Cardiac muscle cell (in vitro differentiated cells and primary cell): ENCODE results near the gene EFTUD2. TPM values are rescaled to one million over a fixed set of nuclear protein-coding genes. Genes with fewer than 3 reads are reported as not detected.

Experiments used
- DNase-seq, 2 donors: peaks; one replicate each; pipeline versions ENCODE4 v3.0.0 to v3.0.0-alpha.2; 2010 to 2017; ENCODE audit warnings: low read depth in 1 of 2, low spot score in 1 of 2
- H3K27ac ChIP-seq: fragments of 200-600 bp; sonication (generic); 2 replicates; pipeline ENCODE4 v1.5.1; 2016
- H3K27me3 ChIP-seq: fragments of 200-600 bp; sonication (generic); 2 replicates; pipeline ENCODE4 v1.6.0; 2016; ENCODE audit warnings: control low read depth
- H3K36me3 ChIP-seq: fragments of 200-600 bp; sonication (generic); 2 replicates; pipeline ENCODE4 v1.5.1; 2016; ENCODE audit warnings: control low read depth
- H3K4me1 ChIP-seq: fragments of 200-600 bp; sonication (generic); 2 replicates; pipeline ENCODE4 v1.8.1; 2017; ENCODE audit warnings: low read depth, mild to moderate bottlenecking, mixed run types
- H3K4me3 ChIP-seq: fragments of 200-600 bp; sonication (generic); 2 replicates; pipeline ENCODE4 v1.5.1; 2016; ENCODE audit warnings: mild to moderate bottlenecking
- H3K9me3 ChIP-seq: fragments of 200-600 bp; sonication (generic); 2 replicates; pipeline ENCODE4 v1.5.1; 2017; ENCODE audit warnings: low read depth, mild to moderate bottlenecking, control low read depth
- polyA plus RNA-seq: library from polyadenylated mRNA; unstranded; fragments of >200 nt; fragmentation: Nextera tagmentation; extraction: Ambion mirVana; gene quantifications from 2 replicates; pipeline ENCODE4 v1.2.1, GENCODE V29; 2016
- total RNA-seq: library from RNA; depleted of rRNA; stranded (reverse); fragments of >200 nt; gene quantifications from 2 replicates; pipeline ENCODE4 v1.2.3, GENCODE V29; 2016
- TF ChIP-seq, protein P1 (sequence below): IDR thresholded peaks from 2 replicates; pipeline ENCODE4 v1.5.1; 2012; ENCODE audit warnings: low read depth, mild to moderate bottlenecking, low read length

Gene EFTUD2
- total and polyA plus RNA-seq, 2 experiments from 2014 or later = 105 to 151 TPM

DNA sequence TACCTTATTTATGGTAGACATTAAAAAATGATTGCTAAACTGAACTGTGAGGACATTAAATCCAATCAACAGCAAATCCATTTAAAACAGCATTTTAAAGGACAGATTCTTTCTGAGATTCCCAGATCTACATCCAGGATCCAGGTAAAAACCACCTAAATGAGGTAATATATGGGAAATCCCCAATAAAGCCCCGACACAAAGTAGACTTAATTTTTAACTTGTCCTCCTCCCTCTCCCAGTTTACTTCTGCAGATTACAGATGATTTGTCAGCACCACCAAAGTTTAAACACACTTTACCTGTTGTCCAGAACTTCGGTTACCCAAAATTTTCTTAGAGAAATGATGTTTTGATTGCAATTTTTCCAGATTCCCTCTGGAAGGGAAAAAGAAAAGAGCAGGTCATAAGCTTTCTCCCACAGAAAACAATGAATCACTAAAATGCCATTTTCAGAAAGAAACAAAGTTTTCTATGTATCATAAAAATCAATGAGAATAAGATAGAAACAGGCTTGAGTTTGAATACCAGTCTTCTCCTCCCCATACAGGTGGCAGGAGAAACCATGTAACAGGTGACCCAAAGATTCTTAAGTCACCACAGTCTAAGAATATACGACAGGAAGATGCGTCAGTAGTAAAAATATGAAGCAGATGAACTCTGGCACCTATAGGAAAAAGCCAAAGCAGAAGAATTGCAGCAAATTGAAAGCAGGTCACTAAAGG lies 92.0 kb downstream of the EFTUD2 start:
- H3K27me3 ChIP-seq = no peaks in the 10 kb centered on the region
- TF ChIP-seq, protein P1, sequence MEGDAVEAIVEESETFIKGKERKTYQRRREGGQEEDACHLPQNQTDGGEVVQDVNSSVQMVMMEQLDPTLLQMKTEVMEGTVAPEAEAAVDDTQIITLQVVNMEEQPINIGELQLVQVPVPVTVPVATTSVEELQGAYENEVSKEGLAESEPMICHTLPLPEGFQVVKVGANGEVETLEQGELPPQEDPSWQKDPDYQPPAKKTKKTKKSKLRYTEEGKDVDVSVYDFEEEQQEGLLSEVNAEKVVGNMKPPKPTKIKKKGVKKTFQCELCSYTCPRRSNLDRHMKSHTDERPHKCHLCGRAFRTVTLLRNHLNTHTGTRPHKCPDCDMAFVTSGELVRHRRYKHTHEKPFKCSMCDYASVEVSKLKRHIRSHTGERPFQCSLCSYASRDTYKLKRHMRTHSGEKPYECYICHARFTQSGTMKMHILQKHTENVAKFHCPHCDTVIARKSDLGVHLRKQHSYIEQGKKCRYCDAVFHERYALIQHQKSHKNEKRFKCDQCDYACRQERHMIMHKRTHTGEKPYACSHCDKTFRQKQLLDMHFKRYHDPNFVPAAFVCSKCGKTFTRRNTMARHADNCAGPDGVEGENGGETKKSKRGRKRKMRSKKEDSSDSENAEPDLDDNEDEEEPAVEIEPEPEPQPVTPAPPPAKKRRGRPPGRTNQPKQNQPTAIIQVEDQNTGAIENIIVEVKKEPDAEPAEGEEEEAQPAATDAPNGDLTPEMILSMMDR = no peak
- H3K27ac ChIP-seq = peak overlapping the region; percentile 28

DNA sequence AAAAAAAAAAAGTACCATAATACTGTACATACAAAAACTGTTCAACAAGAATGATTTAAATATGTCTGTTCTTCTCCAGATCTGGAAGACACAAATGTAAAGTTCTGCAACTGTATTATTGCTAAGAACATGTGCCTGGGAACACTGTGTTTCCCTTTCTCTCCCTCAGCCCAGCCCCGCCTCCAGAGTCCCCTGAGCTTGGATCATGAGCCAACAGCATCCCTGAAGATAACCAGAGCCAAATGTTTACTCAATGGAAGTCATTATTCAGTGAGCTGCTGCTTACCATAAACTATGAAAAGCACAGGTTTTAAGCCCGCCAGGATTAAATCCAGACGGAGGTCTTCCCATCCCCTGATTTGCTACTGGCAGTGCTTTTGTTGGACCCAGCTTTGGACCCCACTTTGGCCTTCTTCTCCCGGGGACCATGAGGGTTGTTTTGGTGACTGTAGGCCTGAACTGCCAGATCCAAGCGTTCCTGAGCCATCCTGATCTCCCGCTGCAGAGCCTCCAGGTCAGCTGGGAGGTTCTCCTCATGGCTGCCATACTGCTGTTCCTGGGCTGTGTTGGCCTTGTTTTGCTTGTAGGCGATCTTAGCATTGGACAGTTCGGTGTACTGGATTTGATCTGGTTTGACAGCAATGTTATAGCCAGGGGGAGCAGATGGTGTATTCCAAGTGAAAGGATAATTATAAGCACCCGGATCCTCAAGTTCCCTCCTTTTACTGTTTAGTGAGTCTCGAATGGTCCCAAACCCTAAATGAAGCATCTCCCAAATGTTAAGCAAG lies 94.7 kb downstream of the EFTUD2 start:
- Histone ChIP-seq H3K27me3 (no peaks in the 10 kb centered on the region), H3K36me3 (peaks cover 27% of the 10 kb centered on the region), H3K9me3 (no peaks in the 10 kb centered on the region), H3K27ac (no peak overlapping the region), H3K4me3 (no peak overlapping the region), H3K4me1 (peaks cover 19% of the 10 kb centered on the region)
- TF ChIP-seq, protein P1 = no peak
- peak in 1 of 2 donors; percentile 49 for DNase-seq

More for the DNA sequence above, 92.0 kb downstream of the EFTUD2 start:
- Histone ChIP-seq H3K4me1 (peaks cover 9% of the 10 kb centered on the region), H3K36me3 (peaks cover 20% of the 10 kb centered on the region), H3K4me3 (no peak overlapping the region), H3K9me3 (no peaks in the 10 kb centered on the region)
- no peak for DNase-seq

GRCh38 chr17:44801880-44802279 lies 97.4 kb downstream of the EFTUD2 start:
- Histone ChIP-seq H3K27me3 (no peaks in the 10 kb centered on the region), H3K4me3 (no peak overlapping the region), H3K36me3 (peaks cover 27% of the 10 kb centered on the region), H3K27ac (peak overlapping the region; percentile 81), H3K4me1 (peaks cover 31% of the 10 kb centered on the region), H3K9me3 (no peaks in the 10 kb centered on the region)
- no peak for DNase-seq
- TF ChIP-seq, protein P1 = no peak

Other genes starting within 250 kb of the EFTUD2 start
- 0.21 and 0.46 TPM in 2 replicates for gene MEIOC, start 243.0 kb downstream of the EFTUD2 start, total RNA-seq
- 1.1 and 2.3 TPM in 2 replicates for gene MEIOC, start 243.0 kb downstream of the EFTUD2 start, polyA plus RNA-seq
- 31.0 and 33.4 TPM in 2 replicates for gene CCDC43, start 209.7 kb downstream of the EFTUD2 start, total RNA-seq
- 27.7 and 39.2 TPM in 2 replicates for gene CCDC43, start 209.7 kb downstream of the EFTUD2 start, polyA plus RNA-seq
- 12.2 and 26.8 TPM in 2 replicates for gene DBF4B, start 190.8 kb downstream of the EFTUD2 start, total RNA-seq
- 15.3 and 23.2 TPM in 2 replicates for gene DBF4B, start 190.8 kb downstream of the EFTUD2 start, polyA plus RNA-seq
- gene ADAM11, start 140.5 kb downstream of the EFTUD2 start, total RNA-seq = 72.3 and 116 TPM in 2 replicates
- gene ADAM11, start 140.5 kb downstream of the EFTUD2 start, polyA plus RNA-seq = 22.3 and 29.1 TPM in 2 replicates
- gene GJC1, start 69.2 kb downstream of the EFTUD2 start, total RNA-seq = 25.8 and 37.3 TPM in 2 replicates
- 14.8 and 27.0 TPM in 2 replicates for gene GJC1, start 69.2 kb downstream of the EFTUD2 start, polyA plus RNA-seq
- not detected in 2 replicates for gene HIGD1B, start 51.6 kb downstream of the EFTUD2 start, total RNA-seq
- gene HIGD1B, start 51.6 kb downstream of the EFTUD2 start, polyA plus RNA-seq = 0.55 TPM in 1 of 2 replicates, not detected in the other
- 3.5 and 11.0 TPM in 2 replicates for gene GFAP, start 16.1 kb upstream of the EFTUD2 start, total RNA-seq
- gene GFAP, start 16.1 kb upstream of the EFTUD2 start, polyA plus RNA-seq = 4.0 and 7.0 TPM in 2 replicates
- 4.2 and 21.1 TPM in 2 replicates for gene KIF18B, start 48.3 kb upstream of the EFTUD2 start, total RNA-seq
- 4.1 and 22.2 TPM in 2 replicates for gene KIF18B, start 48.3 kb upstream of the EFTUD2 start, polyA plus RNA-seq
- 24.6 and 25.2 TPM in 2 replicates for gene C1QL1, start 68.9 kb upstream of the EFTUD2 start, total RNA-seq
- 38.6 and 44.0 TPM in 2 replicates for gene C1QL1, start 68.9 kb upstream of the EFTUD2 start, polyA plus RNA-seq
- gene DCAKD, start 152.2 kb upstream of the EFTUD2 start, total RNA-seq = 113 and 141 TPM in 2 replicates
- gene DCAKD, start 152.2 kb upstream of the EFTUD2 start, polyA plus RNA-seq = 60.6 and 66.0 TPM in 2 replicates
- gene NMT1, start 161.9 kb upstream of the EFTUD2 start, total RNA-seq = 83.1 and 113 TPM in 2 replicates
- gene NMT1, start 161.9 kb upstream of the EFTUD2 start, polyA plus RNA-seq = 85.2 and 92.9 TPM in 2 replicates
- gene PLCD3, start 233.1 kb upstream of the EFTUD2 start, total RNA-seq = 41.0 and 66.3 TPM in 2 replicates
- gene PLCD3, start 233.1 kb upstream of the EFTUD2 start, polyA plus RNA-seq = 36.0 and 41.7 TPM in 2 replicates
- 16.3 and 29.3 TPM in 2 replicates for gene ACBD4, start 236.2 kb upstream of the EFTUD2 start, total RNA-seq
- 20.5 and 30.5 TPM in 2 replicates for gene ACBD4, start 236.2 kb upstream of the EFTUD2 start, polyA plus RNA-seq
- 20.9 and 34.8 TPM in 2 replicates for gene HEXIM1, start 249.0 kb upstream of the EFTUD2 start, total RNA-seq
- gene HEXIM1, start 249.0 kb upstream of the EFTUD2 start, polyA plus RNA-seq = 17.7 and 17.9 TPM in 2 replicates